Measurements from ENCODE around the gene THRA. TPM values are rescaled to one million over a fixed set of nuclear protein-coding genes. Genes with fewer than 3 reads are reported as not detected.

Gene THRA
- total RNA-seq, 1 experiment from 2014 or later: 11.7 TPM

- intact Hi-C loops (cut with micrococcal nuclease; ENCODE audit: unreplicated experiment) (no loop called here), in situ Hi-C loops (cut with HindIII; ENCODE audit: low pct_unique_long_range_greater_than_20kb, low sequenced_read_pairs) (no loop called here)
- Histone ChIP-seq H3K27me3 (ENCODE audit: control insufficient read depth, insufficient read depth, low read length) (no peaks in the 10 kb centered on the region), H3K9me3 (ENCODE audit: control insufficient read depth, insufficient read depth, low read depth, low read length) (no peaks in the 10 kb centered on the region), H3K27ac (ENCODE audit: low read length) (peak overlapping the region; percentile 78), H3K4me3 (ENCODE audit: low read depth in 2 of 2, low read length in 2 of 2) (peak overlapping the region in 1 of 2 experiments; percentile 52; a peak in 2 of 4 replicates), H3K36me3 (ENCODE audit: control insufficient read depth, insufficient read depth, low read length) (no peaks in the 10 kb centered on the region), H3K4me1 (ENCODE audit: control insufficient read depth, insufficient read depth, low read length) (peaks cover 74% of the 10 kb centered on the region)
- no peak for DNase-seq (ENCODE audit: low read depth, low spot score)
- ChIA-PET CTCF (no interaction called here), POLR2A (interaction anchor here (0.6 kb wide), 2 partner anchors 24 to 239 kb away, joined by 3 to 4 read pairs; no protein-coding TSS in a partner anchor)
- no peak for ATAC-seq
- no peak for TF ChIP-seq REST (IDR thresholded peaks at IDR 0.05; ENCODE audit: insufficient read depth in 1 of 2, low read depth in 2 of 2, low read length in 1 of 2)
- TF ChIP-seq SIN3A (IDR thresholded peaks at IDR 0.05; ENCODE audit: borderline replicate concordance, insufficient read depth, low read depth, low read length): no peak
- TF ChIP-seq POLR2AphosphoS5 (IDR thresholded peaks at IDR 0.05; ENCODE audit: low read depth, low read length): no peak
- TF ChIP-seq TCF7L2 (IDR thresholded peaks at IDR 0.05; ENCODE audit: low read depth, low read length): no peak
- no peak for TF ChIP-seq CTCF (IDR thresholded peaks at IDR 0.05)
- BruUV-seq (replicated peaks): no TSS peak
Measured at GRCh38 chr17:40068129-40068581, 5.4 kb downstream of the THRA start.

GRCh38 chr17:40068584-40068916 lies 5.8 kb downstream of the THRA start:
- peak overlapping the region; percentile 22 to 52 for H3K4me3 ChIP-seq (ENCODE audit: low read depth in 2 of 2, low read length in 2 of 2)
- TF ChIP-seq POLR2AphosphoS5 (IDR thresholded peaks at IDR 0.05; ENCODE audit: low read depth, low read length): 0 out of 2 replicates have a peak, but pooled peaks have one; percentile 39
- TF ChIP-seq TCF7L2 (IDR thresholded peaks at IDR 0.05; ENCODE audit: low read depth, low read length): no peak
- no peak for TF ChIP-seq SIN3A (IDR thresholded peaks at IDR 0.05; ENCODE audit: borderline replicate concordance, insufficient read depth, low read depth, low read length)
- no peak for DNase-seq (ENCODE audit: low read depth, low spot score)
- no TSS peak for BruUV-seq (replicated peaks)
- intact Hi-C loops (cut with micrococcal nuclease; ENCODE audit: unreplicated experiment) (no loop called here), in situ Hi-C loops (cut with HindIII; ENCODE audit: low pct_unique_long_range_greater_than_20kb, low sequenced_read_pairs) (no loop called here)
- CTCF ChIA-PET: no interaction called here
- POLR2A ChIA-PET: interaction anchor here (0.6 kb wide), 2 partner anchors 25 to 239 kb away, joined by 3 to 4 read pairs; no protein-coding TSS in a partner anchor
- H3K27me3 ChIP-seq (ENCODE audit: control insufficient read depth, insufficient read depth, low read length): no peaks in the 10 kb centered on the region
- peak overlapping the region; percentile 78 for H3K27ac ChIP-seq (ENCODE audit: low read length)
- no peaks in the 10 kb centered on the region for H3K9me3 ChIP-seq (ENCODE audit: control insufficient read depth, insufficient read depth, low read depth, low read length)
- ATAC-seq: no peak
- H3K36me3 ChIP-seq (ENCODE audit: control insufficient read depth, insufficient read depth, low read length): no peaks in the 10 kb centered on the region
- peaks cover 77% of the 10 kb centered on the region for H3K4me1 ChIP-seq (ENCODE audit: control insufficient read depth, insufficient read depth, low read length)

All from Panc1 (cell line).